ENCODE results near the gene KRTCAP2. TPM values are rescaled to one million over a fixed set of nuclear protein-coding genes. Genes with fewer than 3 reads are reported as not detected.

The KRTCAP2 gene
- total RNA-seq, 6 experiments from 2014 or later: 231 to 351 (median 285) TPM

DNA sequence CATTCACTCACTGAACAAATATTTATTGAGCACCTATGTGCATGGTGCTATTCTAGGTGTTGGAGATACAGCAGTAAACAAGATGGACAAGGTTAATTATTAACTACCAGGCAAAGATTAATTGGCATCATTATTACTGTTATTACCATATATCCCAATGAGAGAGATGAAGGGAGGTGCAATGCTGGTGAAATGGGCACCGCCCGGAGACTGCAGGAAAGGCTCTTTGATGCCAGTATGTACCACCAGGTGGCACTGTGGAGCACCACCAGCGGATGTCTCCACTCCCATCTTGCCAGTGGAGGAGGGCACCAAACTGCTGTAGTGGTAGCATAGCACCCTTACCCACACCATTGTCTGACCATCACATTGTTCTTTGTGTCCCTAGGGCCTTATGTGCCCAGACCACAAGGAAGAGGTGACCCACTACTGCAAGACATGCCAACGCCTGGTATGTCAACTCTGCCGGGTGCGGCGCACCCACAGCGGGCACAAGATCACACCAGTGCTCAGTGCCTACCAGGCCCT, 3.5 kb upstream of the KRTCAP2 start:
- peaks cover 2% of the 10 kb centered on the region; the same call in 1 of the 2 replicates for H3K27me3 Mint-ChIP-seq (ENCODE audit: insufficient read depth)
- no peak overlapping the region for H3K4me3 Mint-ChIP-seq
- peaks cover 33% of the 10 kb centered on the region for H3K4me1 Mint-ChIP-seq (ENCODE audit: low read depth)
- no peaks in the 10 kb centered on the region for H3K9me3 Mint-ChIP-seq
- TF ChIP-seq, protein P1, sequence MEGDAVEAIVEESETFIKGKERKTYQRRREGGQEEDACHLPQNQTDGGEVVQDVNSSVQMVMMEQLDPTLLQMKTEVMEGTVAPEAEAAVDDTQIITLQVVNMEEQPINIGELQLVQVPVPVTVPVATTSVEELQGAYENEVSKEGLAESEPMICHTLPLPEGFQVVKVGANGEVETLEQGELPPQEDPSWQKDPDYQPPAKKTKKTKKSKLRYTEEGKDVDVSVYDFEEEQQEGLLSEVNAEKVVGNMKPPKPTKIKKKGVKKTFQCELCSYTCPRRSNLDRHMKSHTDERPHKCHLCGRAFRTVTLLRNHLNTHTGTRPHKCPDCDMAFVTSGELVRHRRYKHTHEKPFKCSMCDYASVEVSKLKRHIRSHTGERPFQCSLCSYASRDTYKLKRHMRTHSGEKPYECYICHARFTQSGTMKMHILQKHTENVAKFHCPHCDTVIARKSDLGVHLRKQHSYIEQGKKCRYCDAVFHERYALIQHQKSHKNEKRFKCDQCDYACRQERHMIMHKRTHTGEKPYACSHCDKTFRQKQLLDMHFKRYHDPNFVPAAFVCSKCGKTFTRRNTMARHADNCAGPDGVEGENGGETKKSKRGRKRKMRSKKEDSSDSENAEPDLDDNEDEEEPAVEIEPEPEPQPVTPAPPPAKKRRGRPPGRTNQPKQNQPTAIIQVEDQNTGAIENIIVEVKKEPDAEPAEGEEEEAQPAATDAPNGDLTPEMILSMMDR (IDR thresholded peaks at IDR 0.05): peak; percentile 97
- peaks cover 11% of the 10 kb centered on the region for H3K36me3 Mint-ChIP-seq (ENCODE audit: low read depth)
- DNase-seq: peak; percentile 60
- H3K27ac Mint-ChIP-seq: no peak overlapping the region

DNA sequence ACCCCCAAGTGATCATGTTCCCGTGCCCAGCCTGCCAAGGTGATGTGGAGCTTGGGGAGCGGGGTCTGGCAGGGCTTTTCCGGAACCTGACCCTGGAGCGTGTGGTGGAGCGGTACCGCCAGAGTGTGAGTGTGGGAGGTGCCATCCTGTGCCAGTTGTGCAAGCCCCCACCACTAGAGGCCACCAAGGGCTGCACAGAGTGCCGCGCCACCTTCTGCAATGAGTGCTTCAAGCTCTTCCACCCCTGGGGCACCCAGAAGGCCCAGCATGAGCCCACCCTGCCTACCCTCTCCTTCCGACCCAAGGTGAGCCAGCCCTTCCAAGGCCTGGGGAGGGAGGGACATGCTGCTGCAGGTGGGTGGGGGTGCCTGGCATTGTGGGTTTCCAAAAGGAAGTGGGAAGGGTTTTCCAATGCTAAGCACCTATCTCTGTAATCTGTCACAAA, 2.8 kb upstream of the KRTCAP2 start:
- TF ChIP-seq, protein P1 (IDR thresholded peaks at IDR 0.05): no peak
- Mint-ChIP-seq H3K27me3 (ENCODE audit: insufficient read depth) (peaks cover 2% of the 10 kb centered on the region; the same call in 1 of the 2 replicates), H3K27ac (no peak overlapping the region)

DNA sequence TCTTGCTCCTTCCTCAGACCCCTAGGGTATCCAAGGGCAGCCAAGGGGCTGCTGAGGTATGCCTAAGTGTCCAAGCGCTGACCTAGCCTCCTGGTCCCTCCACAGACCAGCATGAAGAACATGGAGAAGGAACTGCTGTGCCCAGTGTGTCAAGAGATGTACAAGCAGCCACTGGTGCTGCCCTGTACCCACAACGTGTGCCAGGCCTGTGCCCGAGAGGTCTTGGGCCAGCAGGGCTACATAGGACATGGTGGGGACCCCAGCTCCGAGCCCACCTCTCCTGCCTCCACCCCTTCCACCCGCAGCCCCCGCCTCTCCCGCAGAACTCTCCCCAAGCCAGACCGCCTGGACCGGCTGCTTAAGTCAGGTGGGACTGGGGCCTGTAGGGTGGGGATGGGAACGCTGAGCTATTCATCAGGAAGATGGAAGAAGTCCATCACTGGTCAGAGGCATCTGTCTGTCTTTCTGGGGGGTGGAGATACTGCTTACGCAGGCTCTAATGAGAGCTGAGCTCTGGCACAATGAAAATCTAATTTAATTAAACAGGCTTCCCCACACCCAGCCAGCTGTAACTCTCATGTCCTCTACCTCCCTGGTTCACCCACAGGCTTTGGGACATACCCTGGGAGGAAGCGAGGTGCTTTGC, 2.3 kb upstream of the KRTCAP2 start:
- Mint-ChIP-seq H3K27me3 (ENCODE audit: insufficient read depth) (peaks cover 2% of the 10 kb centered on the region; the same call in 1 of the 2 replicates), H3K27ac (no peak overlapping the region), H3K9me3 (no peaks in the 10 kb centered on the region), H3K4me3 (peak overlapping the region; percentile 93), H3K36me3 (ENCODE audit: low read depth) (peaks cover 11% of the 10 kb centered on the region), H3K4me1 (ENCODE audit: low read depth) (peaks cover 34% of the 10 kb centered on the region)
- DNase-seq: no peak
- TF ChIP-seq, protein P1 (IDR thresholded peaks at IDR 0.05): no peak

More for the DNA sequence above, 2.8 kb upstream of the KRTCAP2 start:
- Mint-ChIP-seq H3K4me1 (ENCODE audit: low read depth) (peaks cover 34% of the 10 kb centered on the region), H3K9me3 (no peaks in the 10 kb centered on the region), H3K4me3 (no peak overlapping the region), H3K36me3 (ENCODE audit: low read depth) (peaks cover 11% of the 10 kb centered on the region)
- DNase-seq: no peak

DNA sequence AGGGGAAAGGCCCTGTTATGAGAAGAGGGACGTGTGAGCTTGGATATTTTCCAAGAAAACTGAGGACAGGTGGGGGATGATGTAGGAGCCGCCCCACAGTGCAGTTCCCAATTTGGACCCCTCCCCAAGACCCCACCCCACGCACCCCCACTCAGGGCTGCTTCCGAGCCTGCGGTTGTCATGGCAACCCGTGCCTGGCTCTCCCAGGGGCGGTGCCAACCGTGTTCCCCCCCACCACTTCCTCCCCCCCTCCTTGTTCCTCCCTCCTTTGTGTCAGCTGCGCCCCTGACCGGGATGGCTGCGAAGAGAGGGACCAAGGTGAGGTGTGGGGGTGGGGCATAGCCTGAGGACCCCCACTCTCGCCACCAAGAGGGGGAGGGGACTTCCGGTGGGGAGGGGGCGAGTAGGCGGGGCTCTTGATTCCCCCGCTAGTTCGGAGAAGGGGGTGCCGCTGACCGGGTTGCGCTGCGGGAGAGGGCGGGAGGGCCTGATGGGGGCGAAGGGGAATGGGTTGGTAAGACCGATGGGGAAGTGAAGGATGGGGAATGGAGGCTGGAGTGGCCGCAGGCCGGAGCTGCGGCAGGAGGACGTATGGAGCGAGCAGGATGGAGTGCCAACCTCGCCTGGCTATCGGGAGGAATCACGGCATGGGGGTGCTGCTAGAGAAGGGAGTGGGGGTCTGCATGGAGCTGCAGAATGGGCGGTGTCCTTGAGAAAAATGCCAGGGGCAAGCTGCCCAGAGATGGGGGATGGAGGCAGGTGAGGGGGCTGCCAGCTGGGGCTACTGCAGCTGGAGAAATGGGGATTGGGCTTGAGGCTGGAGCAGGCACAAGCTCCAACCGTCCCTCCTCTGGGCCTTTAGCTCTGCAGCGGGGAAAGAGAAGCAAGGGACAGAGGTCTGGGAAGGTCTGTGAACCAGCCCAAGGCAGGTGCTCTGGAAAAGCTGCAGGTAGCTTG, 1.5 kb upstream of the KRTCAP2 start:
- Mint-ChIP-seq H3K27me3 (ENCODE audit: insufficient read depth) (peaks cover 2% of the 10 kb centered on the region; the same call in 1 of the 2 replicates), H3K4me1 (ENCODE audit: low read depth) (peaks cover 34% of the 10 kb centered on the region), H3K9me3 (no peaks in the 10 kb centered on the region), H3K27ac (peak overlapping the region; percentile 97), H3K4me3 (peak overlapping the region; percentile 93), H3K36me3 (ENCODE audit: low read depth) (peaks cover 13% of the 10 kb centered on the region)
- TF ChIP-seq, protein P1 (IDR thresholded peaks at IDR 0.05): no peak
- no peak for DNase-seq

DNA sequence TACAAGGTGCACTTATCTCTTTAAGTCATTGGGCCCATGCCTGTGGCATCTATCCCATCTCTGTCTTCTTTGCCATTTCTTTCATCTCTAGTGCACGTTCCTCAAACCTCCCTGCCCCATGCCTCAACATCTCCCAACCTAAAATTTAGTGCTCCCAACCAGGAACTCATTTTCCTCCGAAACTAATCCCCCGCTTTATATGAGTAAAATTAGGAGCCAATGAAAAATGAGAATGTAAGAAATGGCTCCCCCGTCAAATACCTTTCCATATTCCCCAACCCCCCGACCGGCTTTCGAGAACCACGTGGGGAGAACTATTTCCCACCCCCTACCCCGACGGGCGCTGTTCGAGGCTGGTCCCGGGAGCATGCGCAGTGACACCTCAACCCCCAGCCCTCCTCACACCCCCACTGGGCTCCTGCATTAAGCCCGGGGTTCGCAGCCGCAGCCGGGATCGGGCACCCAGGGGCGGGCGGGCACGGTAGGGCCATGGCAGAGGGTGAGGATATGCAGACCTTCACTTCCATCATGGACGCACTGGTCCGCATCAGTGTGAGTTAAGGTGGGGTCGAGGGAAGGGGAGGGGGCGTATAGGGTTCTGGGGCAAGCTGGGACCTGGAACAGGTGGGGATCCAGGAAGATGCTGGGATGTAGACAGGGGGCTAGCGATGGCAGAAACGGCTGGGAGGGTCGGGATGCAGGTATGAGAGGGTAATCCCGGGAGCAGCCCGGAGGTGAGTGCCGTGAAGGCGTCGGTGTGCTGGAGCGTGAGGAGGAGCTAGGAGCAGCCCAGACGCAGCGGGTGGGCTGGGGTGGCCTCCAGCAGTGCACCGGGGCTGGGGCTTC, 597 bp upstream of the KRTCAP2 start, which contains the start of gene TRIM46:
Gene TRIM46 (plus strand): TSS at position 372 of the 846 bp plus-strand sequence. CDS start 118 bp downstream, at position 490.
- peak within 1 kb of the TSS; percentile 93 for H3K4me3 Mint-ChIP-seq
- peaks cover 2% of the 10 kb centered on the region; the same call in 1 of the 2 replicates for H3K27me3 Mint-ChIP-seq (ENCODE audit: insufficient read depth)
- no peaks in the 10 kb centered on the region for H3K9me3 Mint-ChIP-seq
- peak within 1 kb of the TSS; percentile 97 for H3K27ac Mint-ChIP-seq
- peak; percentile 40 for DNase-seq
- TF ChIP-seq, protein P1 (IDR thresholded peaks at IDR 0.05): peak; percentile 61
- H3K36me3 Mint-ChIP-seq (ENCODE audit: low read depth): peaks cover 14% of the 10 kb centered on the region
- peaks cover 34% of the 10 kb centered on the region for H3K4me1 Mint-ChIP-seq (ENCODE audit: low read depth)

All from HFFc6 (cell line).